NCI-H1436 treated with DMSO at 0.1 percent for 48 hours (cell line): ENCODE results near the gene MSMP.
A peak's percentile ranks its signal among the peaks of the same experiment; 100 is the strongest.

Experiments used
- DNase-seq: peaks from one replicate; lab custom pipeline; 2025; lab: John Stamatoyannopoulos, UW

MSMP gene

DNA sequence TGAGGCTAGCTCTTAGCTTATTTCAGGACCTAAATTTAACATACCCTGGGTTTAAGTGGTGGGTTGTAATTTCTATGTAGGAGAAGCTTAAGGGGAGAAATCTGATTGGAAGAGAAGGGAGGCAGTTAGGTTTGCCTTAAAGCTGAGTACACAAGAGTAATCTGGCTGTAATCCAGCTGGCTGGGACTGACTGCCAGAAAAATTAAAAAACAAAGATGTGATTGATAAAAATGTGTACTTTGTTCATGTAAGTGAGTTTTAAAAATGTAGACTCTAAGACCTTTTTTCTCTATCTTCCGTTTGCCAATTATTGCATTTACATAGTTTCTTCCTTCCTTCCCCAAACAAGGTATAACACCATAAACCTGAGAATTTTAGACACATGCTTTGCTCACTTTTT lies 17.5 kb upstream of the MSMP start:
- peak; percentile 71 for DNase-seq

DNA sequence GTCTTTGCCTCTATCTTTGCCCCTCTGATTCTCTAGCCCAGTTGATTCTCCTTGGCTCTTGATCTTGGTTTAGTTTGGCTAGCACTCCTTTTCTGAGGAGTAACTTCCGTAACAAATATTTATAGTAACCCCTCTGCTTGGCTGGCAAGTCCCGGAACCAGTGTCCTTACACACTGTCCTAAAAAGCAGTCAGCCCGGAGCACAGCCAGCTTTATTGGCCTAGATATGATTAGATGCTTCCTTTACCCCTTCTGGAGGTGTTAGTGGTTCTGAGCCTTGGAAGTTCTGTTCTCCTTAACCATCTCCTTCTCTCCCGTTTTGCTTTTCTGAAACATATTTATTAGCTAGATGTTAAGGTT lies 17.0 kb upstream of the MSMP start:
- DNase-seq = no peak

DNA sequence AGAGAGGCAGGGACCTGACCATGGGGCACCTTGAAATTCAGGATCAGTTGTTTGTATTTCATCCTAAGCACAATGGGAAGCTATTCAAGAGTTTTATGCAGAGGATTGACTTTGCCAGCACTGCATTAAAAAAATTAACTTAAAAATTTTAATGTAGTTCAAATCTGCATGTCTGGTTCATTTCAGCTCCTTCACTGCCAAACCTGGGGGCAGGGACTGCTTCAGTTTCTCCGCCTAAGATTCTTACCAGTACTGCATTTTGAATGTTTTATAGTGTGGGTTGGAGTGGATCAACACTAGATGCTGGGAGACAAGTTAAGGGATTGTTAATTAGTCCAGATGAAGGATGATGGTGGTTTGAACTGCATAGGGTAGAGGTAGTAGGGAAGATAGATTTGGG lies 15.7 kb upstream of the MSMP start:
- no peak for DNase-seq

DNA sequence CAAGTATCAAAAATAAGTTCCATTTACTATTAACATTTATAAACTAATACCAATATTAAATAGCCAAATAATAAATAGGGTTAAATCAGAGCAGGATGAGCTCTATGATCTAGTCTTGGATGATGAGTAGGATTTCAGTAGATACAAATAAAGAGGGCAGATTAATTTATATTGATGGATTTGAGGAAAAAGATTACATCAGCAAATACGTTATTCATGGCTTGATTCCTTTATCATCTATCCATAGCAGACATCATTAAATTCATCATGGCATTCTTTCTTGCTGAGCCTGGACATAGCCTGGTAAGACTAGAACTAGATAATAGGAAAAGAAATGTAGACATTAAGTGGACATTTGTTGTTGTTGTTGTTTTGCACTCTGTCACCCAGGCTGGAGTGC lies 13.4 kb upstream of the MSMP start:
- no peak for DNase-seq

DNA sequence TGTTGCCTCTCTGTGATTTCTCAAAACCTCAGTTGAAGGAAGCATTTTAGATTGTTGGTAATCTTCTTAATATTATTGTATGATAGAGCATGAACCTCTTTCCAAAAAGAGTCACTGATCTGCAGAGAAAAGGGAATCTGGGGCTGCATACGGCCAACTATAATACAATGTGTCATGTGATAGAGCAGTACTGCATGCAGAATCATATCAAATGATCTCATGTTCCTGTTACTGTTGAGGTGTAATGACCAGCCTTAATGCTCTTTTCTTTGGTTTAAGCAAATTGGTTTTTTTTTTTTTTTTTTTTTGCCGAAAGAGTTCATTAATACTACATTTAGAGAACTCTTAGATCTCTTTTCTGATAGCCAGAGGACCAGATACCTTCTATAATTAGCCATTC lies 12.9 kb upstream of the MSMP start:
- no peak for DNase-seq

DNA sequence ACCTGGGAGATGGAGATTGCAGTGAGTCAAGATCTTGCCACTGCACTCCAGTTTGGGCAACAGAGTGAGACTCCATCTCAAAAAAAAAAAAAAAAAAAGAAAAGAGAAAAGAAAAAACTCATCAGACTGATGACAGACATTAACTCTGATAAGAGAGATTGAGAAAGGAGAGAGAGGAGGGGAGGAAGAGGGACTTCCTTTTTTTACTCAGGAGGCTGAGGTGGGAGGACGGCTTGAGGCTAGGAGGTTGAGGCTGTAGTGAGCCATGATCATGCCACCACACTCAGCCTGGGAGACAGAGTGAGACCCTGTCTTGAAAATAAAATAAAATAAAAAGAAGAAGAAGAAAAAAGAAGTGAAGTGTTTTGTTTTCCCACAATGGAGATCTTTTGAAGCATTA lies 9.7 kb upstream of the MSMP start:
- DNase-seq = no peak

DNA sequence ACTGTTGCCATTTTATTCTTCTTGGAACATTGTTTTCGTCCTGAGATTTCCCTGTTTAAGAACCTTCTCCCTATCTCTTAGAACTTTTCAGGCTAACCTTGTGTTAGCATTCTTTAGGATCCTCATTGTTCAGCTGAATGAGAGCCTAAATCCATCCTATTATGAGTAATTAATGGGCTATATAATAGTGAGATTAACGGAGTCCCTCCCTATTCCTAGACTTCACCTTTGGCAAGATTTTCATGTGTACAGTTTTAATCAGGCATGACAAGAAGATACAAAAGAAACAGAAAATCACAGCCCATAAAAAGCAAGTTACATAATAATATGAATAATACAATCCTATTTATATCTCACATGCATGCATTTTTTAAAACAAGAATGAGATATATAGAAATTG lies 9.1 kb upstream of the MSMP start:
- no peak for DNase-seq

DNA sequence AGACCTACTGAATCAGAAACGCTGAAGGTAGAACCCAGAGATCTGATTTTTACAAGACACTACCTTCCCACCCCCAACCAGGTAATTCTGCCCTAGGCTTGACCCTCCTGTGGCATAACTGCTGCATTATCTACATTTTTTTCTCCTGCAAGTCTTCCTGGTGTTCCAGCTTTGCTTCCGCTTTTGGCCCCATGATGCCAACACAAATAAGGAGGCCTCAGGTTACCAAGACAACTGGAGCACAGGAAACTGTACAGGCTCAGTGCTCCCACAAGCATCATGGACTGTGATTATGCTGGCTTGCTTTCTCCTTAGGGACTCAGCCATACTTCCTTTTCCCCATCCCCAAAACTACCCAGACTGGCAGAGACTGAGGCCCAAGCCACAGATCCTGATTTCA lies 6.6 kb upstream of the MSMP start:
- DNase-seq = no peak

DNA sequence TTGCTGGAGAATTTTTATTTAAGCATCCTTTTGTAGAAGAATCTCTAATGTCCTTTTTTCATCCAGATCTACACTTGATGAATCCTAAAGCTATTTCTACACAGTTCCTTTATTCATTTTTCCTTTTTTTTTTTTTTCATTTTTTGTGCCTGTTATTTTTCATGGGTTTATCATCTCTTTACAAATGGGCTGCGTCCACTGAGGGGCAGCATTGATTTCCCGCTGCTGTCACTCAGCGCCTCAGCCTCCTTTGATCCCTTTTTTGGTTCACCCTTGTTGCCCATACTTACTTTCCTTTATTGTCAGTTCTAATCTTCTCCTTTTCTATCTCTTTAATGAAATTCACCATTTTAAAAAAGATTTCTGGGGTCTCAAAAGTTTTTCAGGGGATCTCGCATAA lies 5.7 kb upstream of the MSMP start:
- DNase-seq = no peak

DNA sequence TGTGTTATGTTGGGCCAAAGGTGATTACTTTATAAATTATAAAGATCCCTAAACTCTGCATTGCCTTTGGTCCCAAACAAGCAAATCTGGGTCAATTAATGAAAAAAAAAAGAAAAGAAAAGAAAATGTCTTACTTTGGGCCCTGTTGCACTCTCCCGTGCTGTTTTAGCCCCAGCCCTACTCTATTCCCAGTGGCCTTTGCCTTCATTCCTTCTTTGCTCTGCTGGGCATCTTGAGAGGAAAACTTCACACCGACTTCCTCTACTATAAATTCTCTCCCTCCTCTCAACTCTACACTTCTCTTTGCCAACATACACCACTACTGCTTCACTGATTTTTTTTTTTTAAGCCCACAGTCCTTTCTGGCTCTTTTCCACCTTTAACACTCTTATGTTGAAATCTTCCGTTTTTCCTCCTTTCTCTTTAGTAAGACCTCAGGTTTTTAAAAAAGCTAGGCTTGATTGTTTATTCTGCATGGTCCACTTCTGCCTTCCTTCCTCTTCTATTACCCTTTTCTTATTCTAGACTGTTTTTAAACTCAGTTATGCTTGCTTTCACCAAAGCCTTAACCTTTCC lies 4.5 kb upstream of the MSMP start:
- DNase-seq = no peak

DNA sequence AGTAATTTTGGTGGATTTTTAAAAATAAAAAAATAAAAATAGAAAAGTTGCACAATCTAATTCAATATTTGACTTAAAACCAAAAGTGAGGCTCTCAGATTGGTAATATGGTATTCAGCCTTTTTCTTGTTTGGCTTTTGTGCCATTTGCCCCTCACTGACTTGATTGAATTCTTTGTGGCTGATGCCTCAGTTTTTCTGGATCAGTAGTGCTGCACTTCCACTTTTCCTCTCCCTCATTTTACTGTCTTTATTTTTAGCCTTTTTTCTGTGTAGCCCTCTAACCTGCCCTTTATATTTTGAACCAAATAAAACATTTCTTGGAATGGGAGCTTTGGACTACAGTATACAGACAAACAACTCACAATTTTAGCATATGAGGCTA lies 3.8 kb upstream of the MSMP start:
- DNase-seq = no peak

DNA sequence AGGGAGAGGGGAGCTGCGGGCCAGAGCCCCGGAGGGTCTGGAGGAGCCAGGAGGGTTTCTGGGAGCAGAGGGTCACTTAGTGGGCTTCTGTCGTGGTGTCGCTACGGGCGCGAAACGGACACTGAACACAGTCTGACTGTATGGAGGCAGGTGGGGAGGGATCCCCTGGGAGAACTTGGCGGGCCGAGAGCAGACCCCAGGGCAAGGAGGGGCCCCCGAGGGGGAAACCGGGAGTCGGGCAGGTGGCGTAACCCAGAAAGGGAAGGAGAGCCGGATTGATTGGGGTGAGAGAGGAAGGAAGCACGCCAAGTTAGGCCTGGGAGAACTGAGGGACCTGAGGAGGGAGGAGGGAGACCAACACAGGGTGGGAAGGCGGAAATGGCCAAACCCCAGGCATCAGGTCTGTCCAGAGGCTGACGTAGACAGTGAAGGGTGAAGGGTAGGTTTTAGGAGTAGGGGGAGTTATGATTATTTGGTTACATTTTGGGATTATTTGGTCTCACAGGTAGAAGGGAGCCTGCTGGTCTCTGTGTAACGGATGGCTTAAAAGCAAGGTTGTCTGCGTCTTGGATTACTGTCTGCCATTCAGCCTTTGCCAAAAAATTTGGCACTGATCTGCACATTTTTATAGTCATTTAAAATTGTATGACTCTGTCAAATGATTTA lies 3.3 kb upstream of the MSMP start:
- no peak for DNase-seq

DNA sequence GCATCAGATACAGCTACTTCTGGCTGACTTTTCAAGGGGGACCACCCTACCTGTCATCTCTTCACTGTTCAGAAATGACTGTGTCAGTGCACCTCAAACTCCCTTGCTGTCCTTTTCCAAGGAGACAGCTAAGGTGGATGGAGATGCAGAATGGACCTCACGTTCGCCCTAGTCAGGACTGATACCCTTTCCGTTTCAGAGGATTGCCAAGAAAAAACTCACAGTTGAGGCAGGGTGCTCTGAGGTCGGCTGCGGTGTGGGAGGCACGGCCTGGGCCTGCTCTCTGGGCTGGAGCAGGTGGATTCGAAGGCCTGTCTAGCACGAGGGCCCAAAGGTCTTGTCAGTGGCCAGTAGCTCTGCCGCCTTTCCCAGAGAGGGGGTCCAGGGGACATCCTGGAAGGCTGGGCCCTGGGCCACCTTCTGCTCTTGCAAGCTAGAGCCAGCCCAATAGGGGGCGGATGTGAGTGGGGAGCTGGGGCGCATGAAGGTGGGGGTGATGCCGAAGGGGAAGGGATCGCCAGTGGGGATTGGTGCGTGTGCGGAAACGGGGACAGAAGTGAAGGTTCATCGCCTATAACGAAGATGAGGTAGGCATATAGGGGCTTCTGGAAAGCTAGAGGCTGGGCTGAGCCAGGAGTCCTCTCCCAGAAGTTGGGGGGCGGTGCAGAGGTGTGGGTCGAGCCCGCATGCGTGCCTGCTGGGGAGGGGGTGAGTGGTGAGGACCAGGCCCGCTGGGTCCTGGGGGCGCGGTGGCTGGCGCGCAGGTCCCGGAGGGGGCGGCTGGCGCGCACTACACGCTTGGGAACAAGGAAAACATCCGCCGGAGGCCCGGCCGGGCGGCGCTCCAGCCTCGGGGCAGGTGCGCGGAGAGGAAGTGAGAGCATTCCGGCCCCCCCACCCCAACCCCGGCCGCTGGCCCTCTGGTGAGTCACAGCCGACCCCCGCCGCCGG lies 2.5 kb upstream of the MSMP start:
- DNase-seq = no peak

DNA sequence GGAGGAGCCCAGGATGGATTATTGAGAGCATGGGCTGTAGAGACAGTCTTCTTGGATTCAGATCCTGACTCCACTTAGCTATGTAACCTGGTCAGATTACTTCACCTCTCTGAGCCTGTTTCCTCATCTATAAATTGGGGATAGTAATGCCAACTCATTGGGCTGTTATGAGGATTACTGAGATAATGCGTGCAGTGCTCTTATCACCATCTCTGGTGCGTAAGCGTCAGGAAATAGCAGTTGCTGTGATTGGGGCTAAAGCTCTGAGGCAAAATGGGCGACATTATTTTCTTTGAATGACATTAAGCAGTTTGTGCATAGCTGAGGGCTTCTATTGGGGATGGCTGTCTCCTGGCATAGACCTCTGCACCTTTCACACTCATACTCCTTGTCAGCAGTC lies 995 bp upstream of the MSMP start:
- DNase-seq = no peak

DNA sequence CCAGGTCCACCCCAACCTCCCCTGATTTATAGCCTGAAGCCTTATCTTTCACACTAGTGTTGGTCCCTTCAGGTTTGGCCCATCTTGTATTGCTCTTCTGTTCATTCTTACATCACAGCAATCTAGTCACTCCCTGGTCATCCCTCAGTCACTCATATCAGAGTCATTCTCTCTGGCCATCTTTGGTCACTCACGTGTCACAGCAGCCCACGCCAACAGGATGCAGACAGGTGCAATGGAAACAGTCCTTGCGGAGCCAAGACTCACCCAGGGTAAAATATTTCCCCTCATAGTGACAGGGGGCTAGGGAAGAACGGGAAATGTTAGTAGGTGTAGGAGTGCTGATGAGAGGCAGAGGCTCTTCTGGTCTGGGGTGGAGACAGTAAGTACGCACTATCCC lies 610 bp downstream of the MSMP start:
- DNase-seq = no peak

DNA sequence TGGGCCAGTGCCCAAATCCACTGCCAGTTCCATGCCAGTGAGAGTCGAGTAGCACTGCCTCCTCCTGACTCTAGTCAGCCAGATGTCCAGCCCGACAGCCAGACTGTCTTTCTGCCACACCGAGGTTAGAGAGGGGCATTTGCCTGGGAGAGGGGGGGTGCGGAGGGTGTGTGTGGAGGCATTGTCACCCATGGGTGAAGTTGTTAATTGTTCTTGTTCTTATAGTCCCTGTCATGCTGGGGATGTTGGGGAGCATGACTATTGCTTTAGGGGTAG lies 3.9 kb downstream of the MSMP start:
- DNase-seq = no peak

DNA sequence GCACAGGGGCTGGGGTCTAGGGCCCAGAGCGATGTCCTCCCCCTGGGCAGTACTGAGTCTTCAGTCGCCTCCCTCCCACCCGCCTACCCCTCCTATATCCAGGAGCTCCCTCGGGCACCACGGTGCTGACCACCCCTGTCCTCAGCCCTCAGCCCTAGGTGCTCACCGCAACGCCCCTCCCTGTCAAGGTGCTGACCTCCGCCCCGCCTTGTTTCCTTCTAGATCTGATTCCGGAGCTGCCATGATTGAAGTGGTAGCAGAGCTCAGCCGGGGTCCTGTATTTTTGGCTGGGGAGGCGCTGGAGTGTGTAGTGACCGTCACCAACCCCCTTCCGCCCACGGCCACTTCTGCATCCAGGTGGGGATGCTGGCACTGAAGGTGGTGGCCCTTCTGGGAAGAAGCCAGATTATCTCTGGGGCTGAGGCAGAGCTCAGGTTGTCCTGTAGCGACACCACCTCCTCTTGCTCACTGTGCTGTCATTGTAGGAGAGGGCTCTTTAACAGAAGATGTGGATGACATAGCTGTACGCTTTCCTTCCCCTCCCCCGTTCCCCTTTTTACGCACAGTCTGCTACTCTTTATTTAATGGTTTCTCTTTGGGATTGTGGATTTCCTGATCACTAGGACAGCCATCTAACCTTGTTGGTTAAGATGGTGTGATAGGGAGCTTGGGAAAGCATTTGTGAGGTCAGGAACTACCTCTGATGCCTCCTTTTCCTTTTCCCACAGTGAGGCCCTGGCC lies 4.4 kb downstream of the MSMP start:
- no peak for DNase-seq

DNA sequence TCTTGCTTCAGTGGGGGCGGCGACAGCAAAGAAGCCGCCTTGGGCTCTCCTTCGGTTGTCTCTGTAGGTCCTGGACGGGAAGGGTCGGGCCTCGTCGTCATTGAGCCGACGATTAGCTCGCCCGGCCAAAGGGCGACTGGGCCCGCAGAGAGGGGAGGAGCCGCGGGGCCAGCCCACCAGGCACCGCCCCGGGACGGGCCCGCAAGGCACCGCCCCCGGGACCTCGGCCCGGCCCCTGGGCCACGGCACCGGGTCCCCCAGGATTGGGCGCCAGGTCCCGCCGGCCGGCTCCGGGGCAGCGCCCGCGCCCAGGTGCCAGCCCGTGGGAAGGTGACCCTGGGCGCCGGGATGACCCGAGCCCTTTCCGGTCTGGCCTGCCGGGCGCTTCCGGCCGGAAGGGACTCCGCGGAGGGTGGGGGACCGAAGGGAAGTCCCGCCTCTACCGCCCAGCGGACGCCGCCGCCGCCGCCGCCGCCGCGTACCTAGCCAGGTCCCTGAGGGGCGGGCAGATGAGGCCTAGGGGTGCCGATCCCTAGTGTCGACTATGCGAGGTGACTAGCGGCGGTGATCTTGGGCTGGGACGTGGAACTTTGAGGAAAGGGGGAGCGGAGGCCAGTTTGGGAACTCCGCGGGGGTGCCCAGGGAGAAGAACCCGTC lies 5.1 kb downstream of the MSMP start, which contains the start of the genes GBA2 and RGP1:
Gene GBA2 (minus strand): TSS at position 371 of the 657 bp plus-strand sequence. CDS start 524 bp downstream, outside the sequence.
Gene RGP1 (plus strand): TSS at position 430 of the 657 bp plus-strand sequence. CDS start 469 bp downstream, outside the sequence.
- no peak for DNase-seq

DNA sequence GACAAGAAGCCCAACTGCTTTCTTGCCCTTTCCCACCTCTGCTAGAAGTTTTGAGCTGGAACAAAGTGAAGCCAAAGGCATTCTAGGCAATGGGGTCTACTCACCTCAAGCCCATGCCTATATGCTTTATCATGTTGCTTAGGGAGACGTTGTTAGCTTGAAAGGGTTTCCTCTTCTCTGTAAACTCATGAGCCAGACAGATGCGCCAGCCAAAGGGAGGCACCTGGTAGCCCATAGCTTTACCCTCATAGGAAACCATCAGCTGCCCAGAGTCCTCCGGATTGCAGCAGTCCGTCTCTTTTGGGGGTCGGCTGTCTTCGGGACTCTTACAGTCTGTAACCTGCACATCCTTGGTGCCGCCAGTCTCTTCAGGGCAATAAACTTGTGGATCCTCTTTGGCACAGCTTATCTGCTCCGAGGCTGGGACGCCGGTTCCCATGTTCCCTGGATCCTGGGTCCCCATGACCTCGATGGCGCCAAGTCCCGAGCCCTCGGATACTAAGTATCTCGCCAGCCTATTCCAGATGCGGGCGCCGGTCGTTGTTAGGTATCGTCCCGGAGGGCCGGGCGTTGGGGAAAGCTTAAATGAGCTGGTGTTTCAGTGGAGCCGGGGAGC lies 5.7 kb downstream of the MSMP start:
- DNase-seq = no peak

DNA sequence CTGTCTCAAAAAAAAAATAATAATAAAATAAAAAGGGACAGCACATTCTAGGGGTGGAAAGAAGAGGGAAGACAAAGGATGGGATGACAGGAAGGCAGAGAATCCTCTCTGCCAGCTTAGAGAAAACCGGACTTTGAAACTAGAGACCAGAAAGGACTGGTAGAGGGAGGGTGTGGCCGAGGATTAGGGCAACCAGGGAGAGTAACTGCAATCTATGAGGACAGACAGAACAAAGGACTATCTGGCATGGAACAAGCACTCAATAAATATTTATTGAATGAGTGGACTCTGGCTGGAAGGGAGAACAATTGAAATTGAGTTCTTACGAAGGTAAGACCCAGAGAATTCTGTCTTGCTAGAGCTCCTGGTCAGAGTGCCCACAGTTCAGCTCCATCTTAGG lies 7.5 kb downstream of the MSMP start:
- no peak for DNase-seq

DNA sequence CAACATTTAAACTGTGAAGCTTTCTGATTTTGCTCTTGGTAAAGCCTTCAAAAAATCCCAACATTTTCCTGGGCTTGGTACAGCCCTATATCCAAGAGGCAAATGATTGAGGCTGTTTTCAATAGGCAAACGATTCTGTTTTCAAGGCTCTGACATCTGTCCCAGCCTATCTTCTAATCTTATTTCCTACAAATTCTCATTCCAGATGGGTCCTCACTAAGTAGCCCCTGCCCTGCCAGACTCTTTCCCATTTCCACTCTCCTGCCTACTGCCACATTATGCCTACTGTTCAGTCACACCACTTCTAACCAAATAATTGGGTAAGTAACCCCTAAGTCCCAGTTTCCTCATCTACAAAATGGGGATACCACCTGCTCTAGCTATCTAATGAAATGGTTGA lies 8.5 kb downstream of the MSMP start:
- no peak for DNase-seq
